HL-60 (cell line): ENCODE data around the gene PKP1.

Experiments
- DNase-seq, 2 experiments: peaks; one replicate each; pipeline ENCODE4 v3.0.0-alpha.2; 2010 to 2020; ENCODE audit warnings: low read depth in 1 of 2, low spot score in 1 of 2
- H3K27ac ChIP-seq: fragments of 250-450 bp; sonication (Bioruptor Pico); replicated peaks from 2 replicates; pipeline ENCODE4 v1.5.1; 2020; ENCODE audit warnings: mild to moderate bottlenecking, moderate library complexity
- H3K27me3 ChIP-seq: fragments of 250-450 bp; sonication (Bioruptor Pico); 2 replicates; pipeline ENCODE4 v1.5.1; 2021; ENCODE audit warnings: mild to moderate bottlenecking, moderate library complexity; ENCODE audit not compliant: insufficient read depth, poor library complexity, severe bottlenecking
- H3K4me3 ChIP-seq: replicated peaks from 2 replicates; pipeline ENCODE4 v1.5.1; 2011; ENCODE audit warnings: mild to moderate bottlenecking, control low read depth, low read length; ENCODE audit not compliant: insufficient read depth
- CTCF ChIP-seq: IDR thresholded peaks from one replicate; pipeline ENCODE4 v1.5.1; 2011; ENCODE audit warnings: low read length, control low read depth, inconsistent platforms; ENCODE audit not compliant: insufficient read depth
- GABPA ChIP-seq: IDR thresholded peaks from 2 replicates; pipeline ENCODE4 v1.6.1; 2012; ENCODE audit warnings: low read depth
- POLR2AphosphoS5 ChIP-seq: IDR thresholded peaks from 2 replicates; pipeline ENCODE4 v1.6.1; 2012; ENCODE audit warnings: low read depth
- REST ChIP-seq: IDR thresholded peaks from 2 replicates; pipeline ENCODE4 v1.6.1; 2012; ENCODE audit warnings: low read depth; ENCODE audit not compliant: insufficient replicate concordance
- SPI1 ChIP-seq: IDR thresholded peaks from 2 replicates; pipeline ENCODE4 v1.6.1; 2012; ENCODE audit warnings: low read depth, mild to moderate bottlenecking, borderline replicate concordance

PKP1 gene

GRCh38 chr1:201269281-201269680 lies 14.0 kb upstream of the PKP1 start:
- no peak for DNase-seq
- Histone ChIP-seq H3K27me3 (peaks cover 12% of the 10 kb centered on the region), H3K27ac (no peak overlapping the region), H3K4me3 (no peak overlapping the region)
- TF ChIP-seq POLR2AphosphoS5 (no peak), SPI1 (no peak), GABPA (no peak), CTCF (no peak), REST (no peak)

- Histone ChIP-seq H3K4me3 (no peak overlapping the region), H3K27ac (no peak overlapping the region), H3K27me3 (peaks cover 12% of the 10 kb centered on the region)
- TF ChIP-seq POLR2AphosphoS5 (no peak), CTCF (no peak), GABPA (no peak), REST (no peak), SPI1 (no peak)
- DNase-seq: no peak
Observed at GRCh38 chr1:201269900-201270410, 13.4 kb upstream of the PKP1 start.

DNA sequence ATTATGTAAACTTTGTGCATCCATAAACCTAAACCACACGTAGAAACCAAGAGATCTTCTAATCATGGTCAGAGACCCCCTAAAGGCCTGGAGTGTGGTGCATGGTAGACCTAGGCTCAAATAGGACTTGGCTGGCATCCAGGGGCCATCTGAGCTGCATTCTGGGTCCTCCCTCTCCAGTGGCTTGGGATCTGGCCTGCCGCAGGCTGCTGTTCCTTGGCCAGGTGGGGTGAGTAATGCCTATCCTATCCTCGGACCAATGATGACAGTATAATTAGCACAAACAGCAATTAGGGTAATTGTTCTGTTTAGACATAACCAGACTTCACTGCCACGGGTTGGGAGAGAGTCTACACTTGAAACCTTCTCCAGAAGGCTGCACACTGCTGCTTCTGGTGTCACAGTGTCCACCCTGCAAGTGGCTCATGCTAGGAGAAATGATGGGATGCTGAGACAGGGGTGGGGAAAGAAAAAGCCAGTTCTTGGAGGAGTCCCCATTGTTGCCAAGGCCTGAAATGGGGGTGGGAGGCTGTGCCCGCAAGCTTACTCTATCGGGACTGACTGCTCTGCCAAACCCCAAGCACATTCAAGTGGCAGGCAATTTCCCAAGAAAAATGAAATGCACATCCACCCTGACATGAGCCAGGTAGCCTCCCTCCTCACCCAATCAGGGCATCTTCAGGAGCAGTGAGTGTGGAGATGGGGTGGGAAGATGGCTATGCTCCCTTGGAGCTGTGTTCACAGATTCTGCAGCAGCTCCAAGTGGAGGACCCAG lies 12.5 kb upstream of the PKP1 start:
- Histone ChIP-seq H3K4me3 (no peak overlapping the region), H3K27ac (no peak overlapping the region), H3K27me3 (peaks cover 7% of the 10 kb centered on the region)
- TF ChIP-seq POLR2AphosphoS5: no peak
- TF ChIP-seq GABPA: no peak
- no peak for TF ChIP-seq SPI1
- TF ChIP-seq REST: no peak
- no peak for TF ChIP-seq CTCF
- DNase-seq: no peak
